MM.1S (cell line): ENCODE data around the gene NNAT.

Experiments used
- CTCF ChIP-seq: fragments of 300-600 bp; sonication (generic); IDR thresholded peaks from 2 replicates; pipeline ENCODE4 v1.5.1; 2016; ENCODE audit warnings: antibody characterized with exemption, low read length, mixed read lengths
- EZH2 ChIP-seq: fragments of 300-600 bp; sonication (generic); optimal IDR thresholded peaks from 2 replicates; pipeline ENCODE3; 2017; ENCODE audit warnings: low read depth, mild to moderate bottlenecking, antibody characterized with exemption, low read length, mixed read lengths
- EZH2phosphoT487 ChIP-seq: fragments of 300-600 bp; sonication (generic); IDR thresholded peaks from 2 replicates; pipeline ENCODE4 v1.6.1; 2018; ENCODE audit warnings: antibody characterized with exemption, low read length

GRCh38 chr20:37537505-37537904, 16.5 kb downstream of the NNAT start:
- TF ChIP-seq CTCF (no peak), EZH2 (no peak), EZH2phosphoT487 (no peak)
